ENCODE measurements around the gene NKX2-1. TPM values are rescaled to one million over a fixed set of nuclear protein-coding genes. Genes with fewer than 3 reads are reported as not detected.

Gene NKX2-1
- total RNA-seq, 1 donor from 2014 or later: not detected

DNA sequence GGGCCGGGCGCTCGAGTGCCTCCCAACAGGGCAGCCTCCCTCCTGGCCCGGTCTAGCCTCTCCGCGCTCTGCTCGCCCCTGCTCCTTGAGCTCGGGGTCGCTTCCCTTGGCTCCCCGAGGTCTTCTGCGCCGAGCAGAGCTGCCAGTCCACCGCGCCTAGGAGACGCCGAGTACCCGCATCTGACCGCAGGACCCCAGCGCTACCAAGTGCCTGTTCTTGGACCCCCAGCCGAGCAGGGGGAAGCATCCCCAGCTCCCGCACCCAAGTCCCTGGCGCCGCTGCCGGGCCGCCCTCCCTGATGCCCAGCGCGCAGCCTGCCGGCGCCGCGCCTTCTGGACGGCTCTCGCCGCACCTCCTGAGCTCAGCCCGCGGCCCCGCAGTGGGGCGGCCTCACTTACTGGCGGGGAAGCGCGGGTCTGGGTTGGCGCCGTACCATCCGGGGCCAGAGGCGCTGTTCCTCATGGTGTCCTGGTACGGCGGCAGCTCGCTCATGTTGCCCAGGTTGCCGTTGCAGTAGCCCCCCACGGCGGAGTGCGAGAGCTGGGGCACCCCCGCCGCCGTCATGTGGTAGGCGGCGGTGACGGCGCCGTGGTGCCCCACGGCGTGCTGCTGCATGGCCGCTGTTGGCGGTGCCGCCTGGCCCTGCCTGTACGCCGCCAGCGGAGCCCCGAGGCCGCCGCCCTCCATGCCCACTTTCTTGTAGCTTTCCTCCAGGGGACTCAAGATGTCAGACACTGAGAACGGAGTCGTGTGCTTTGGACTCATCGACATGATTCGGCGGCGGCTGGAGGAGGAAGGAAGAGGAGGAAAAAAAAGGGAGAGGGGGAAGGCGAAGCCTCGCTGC lies 1.2 kb downstream of the NKX2-1 start:
- intact Hi-C loops (cut with micrococcal nuclease): no loop called here

DNA sequence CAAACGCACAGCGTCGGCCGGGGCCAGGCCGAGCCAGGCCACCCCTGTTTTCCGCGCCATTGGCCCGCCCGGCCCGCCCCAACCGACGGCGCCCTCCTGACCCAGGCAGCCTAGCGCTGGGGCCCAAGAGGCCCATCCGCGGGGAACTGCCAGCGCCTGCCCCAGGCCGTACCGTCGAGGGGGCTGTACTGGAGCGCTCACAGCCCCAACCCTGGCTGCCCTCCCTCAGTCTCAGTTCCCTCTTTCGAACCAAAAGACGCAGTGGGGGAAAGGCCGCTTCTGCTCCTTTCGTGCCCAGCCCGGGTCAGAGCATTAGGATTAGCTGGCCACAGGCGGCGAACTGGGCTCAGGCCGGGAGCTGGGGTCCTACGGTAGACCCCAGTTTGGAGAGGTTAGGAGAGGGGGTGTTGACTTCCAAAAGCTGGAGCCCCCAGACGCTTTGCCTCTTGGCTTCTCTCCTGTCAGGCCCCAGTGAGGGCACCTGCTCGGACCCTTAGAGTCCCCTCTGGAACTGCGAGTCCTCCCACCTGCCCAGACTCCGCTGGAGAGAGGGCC lies 1.9 kb downstream of the NKX2-1 start:
- intact Hi-C loops (cut with micrococcal nuclease): no loop called here

GRCh38 chr14:36517242-36518030 lies 2.6 kb downstream of the NKX2-1 start:
- intact Hi-C loops (cut with micrococcal nuclease): no loop called here

- intact Hi-C loops (cut with micrococcal nuclease): no loop called here
These were observed 3.3 kb downstream of the NKX2-1 start for GRCh38 chr14:36516719-36517241.

- intact Hi-C loops (cut with micrococcal nuclease): no loop called here
These were observed 3.9 kb downstream of the NKX2-1 start for GRCh38 chr14:36515896-36516718.

DNA sequence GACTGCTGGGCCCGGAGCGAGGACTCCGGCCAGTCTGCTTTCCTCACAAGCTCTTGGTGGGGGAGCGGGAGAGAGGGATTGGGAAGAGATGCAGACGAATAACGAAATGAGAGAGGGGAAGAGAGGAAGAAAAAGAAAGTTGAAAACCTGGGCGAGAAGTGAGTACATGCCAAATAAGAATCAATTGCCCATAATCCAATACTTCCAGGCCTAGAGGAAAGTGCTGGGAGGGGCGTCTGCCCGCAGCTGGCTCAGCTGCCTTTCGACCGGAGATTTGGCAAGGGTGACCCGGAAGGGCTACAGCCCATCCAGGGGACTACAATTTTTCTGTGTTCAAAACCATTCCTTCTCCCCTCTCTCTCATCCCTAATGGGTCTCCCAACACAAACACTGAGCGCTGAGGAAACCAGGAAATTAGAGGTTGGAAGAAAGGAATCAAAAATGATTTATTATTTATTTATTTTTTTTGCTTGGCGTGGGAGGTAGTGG lies 4.9 kb downstream of the NKX2-1 start:
- intact Hi-C loops (cut with micrococcal nuclease): no loop called here

GRCh38 chr14:36514278-36515104 lies 5.5 kb downstream of the NKX2-1 start:
- intact Hi-C loops (cut with micrococcal nuclease): loop anchor here (5.0 kb wide), 2 partner anchors 73 to 1073 kb away; no protein-coding TSS in a partner anchor

GRCh38 chr14:36513451-36514277 lies 6.4 kb downstream of the NKX2-1 start:
- intact Hi-C loops (cut with micrococcal nuclease): loop anchor here (2.0 to 5.0 kb wide), 3 partner anchors 74 to 1074 kb away; no protein-coding TSS in a partner anchor

DNA sequence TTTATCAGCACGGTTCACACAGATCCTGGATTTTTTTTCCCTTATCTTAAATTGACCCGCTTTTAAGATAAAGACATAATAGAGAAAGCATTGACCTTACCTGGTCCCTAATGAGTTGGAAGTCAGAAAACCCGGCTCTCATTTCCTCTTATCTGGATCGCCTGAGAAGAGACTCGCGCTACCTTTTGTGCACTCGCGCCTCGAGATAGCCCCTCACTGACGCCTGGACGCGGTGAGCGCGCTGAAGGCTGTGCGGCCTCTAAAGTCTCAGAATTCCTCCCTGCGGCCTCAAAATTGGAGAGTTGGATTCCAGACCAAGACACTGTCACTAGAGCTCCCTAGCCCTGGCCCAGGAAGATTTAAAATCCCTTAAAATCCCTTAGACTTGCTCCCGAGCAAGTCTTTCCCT lies 7.0 kb downstream of the NKX2-1 start:
- intact Hi-C loops (cut with micrococcal nuclease): loop anchor here (2.0 to 5.0 kb wide), 3 partner anchors 74 to 1074 kb away; no protein-coding TSS in a partner anchor

- intact Hi-C loops (cut with micrococcal nuclease): loop anchor here (2.0 to 5.0 kb wide), 3 partner anchors 75 to 1075 kb away; no protein-coding TSS in a partner anchor
These were observed 7.4 kb downstream of the NKX2-1 start for GRCh38 chr14:36512585-36513003.

- intact Hi-C loops (cut with micrococcal nuclease): loop anchor here (2.0 to 5.0 kb wide), 3 partner anchors 75 to 1075 kb away; no protein-coding TSS in a partner anchor
These were observed 7.9 kb downstream of the NKX2-1 start for GRCh38 chr14:36511981-36512584.

DNA sequence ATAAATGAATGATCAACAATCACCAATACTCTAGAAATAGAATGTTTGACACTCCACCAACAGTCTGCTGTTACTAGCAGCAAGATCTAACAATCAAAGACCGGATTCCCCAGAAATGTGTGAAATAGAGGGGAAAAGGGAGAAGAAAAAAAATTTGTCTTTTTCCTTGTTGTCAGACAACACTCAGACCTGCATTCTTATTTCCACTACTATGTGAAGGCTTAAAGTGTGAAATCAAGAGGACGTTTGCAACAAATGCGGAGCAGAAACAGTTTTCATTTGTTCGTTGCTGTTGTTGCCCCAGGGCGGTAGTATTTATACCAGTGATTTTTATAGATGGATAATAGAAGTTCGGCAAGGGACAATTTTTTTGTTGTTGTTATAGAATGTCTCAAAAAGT lies 9.2 kb downstream of the NKX2-1 start:
- intact Hi-C loops (cut with micrococcal nuclease): loop anchor here (5.0 kb wide), 2 partner anchors 76 to 1076 kb away; no protein-coding TSS in a partner anchor

DNA sequence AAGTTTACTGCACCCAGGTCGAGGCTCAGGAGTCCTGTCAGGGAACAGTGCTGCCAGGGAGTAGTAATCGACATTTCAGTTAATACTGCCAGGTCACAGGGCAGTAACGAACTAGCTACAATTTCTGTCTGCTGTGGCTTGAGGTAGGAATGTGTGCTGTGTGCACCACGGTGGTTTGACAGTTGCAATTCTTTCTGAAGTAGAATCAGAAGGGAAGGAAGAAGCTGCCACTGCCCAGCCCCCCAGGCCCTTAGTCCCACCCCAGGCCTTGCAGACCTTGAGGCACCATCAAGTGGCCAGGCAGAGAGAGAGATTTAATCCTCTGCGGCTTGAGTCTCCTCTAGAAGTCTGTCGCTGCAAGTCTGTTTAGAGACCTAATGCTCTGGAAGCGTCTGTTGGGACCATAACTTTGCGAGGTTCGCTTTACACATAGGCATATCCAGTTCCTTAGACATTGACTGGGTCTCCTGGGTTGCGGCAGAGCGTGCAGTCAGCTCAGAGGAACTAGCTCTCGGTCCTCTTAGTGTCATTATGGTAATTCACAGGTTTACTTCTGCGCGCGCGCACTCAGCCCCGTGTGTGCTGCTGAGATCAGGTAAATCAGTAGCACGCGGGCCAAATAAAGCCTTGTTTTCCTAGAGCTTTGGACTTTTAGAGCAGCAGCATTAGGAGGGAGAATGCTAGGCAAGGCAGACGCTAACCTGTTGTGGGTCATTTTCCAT lies 9.8 kb downstream of the NKX2-1 start:
- intact Hi-C loops (cut with micrococcal nuclease): loop anchor here (5.0 kb wide), 2 partner anchors 77 to 1077 kb away; no protein-coding TSS in a partner anchor

DNA sequence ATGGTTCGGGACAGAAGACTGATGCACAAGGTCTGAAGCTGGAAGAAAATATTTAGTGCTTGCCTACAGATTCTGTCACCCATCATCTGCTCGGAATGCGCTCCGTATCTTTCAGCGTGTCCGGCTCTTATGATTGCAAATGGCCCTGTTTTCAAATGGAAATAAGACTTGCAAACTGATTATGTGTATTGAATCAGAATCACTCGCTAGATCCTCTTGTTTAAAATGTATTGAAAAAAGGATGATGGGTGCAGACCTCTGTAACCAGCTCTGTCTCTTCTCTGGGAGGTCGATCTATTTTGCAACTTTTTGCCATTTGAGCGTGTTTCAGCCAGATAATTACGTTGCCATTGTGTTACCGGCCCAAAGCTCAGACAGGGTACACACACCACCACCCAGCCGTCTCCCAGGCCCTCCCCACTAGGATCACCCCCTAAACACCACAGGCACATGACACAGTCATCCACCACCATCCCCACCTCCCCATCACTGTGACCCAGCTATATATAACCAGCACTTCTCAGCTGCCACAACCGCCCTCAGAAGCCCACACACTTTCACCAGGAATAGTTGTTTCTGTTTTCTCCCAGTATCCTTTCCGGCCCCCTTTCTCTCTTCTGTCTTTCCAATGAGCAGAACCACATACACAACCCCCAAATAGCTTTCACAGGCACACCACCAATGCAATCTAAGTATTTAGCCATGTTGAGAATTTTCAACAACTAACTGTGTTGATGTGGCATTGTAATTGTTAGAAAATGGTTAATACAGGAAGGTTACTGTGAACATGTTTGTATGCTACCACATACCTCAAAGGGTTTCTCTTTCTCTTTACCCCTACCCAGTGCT lies 10.7 kb downstream of the NKX2-1 start:
- intact Hi-C loops (cut with micrococcal nuclease): loop anchor here (5.0 kb wide), 1 partner anchor 1088 kb away; the partner anchor contains the start of genes FOXA1 and TTC6

DNA sequence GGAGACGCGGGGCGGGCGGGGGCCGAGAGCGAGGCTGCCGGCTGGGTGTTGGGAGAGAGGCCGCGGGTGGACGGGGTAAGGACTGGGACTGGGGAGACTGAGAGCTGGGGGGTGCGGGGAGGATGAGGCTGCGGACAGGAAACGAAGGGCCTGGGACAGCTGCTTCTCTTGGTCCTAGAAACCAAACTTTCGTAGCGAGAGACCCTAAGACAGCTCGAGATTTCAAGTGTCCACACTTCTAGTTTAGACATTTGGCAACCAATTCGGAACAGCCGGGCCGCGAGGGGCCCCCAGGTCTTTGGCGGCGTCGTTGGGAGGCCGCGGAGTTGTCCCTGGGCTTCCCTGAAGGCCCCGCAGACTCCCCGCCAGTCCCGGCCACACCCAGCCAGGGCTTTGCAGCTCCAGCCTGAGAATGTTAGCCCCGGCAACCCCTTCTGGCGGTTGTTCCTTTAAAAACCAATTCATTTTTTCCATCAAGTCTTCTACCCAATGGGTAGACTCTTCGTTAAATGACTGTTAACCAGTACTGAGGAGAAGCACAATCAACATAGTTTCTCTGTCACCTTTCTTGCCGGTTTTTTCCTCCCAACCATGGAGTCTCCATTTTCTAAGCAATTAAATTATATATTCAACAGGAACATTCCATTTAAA lies 11.5 kb downstream of the NKX2-1 start:
- intact Hi-C loops (cut with micrococcal nuclease): loop anchor here (5.0 kb wide), 1 partner anchor 1089 kb away; the partner anchor contains the start of genes FOXA1 and TTC6

All from T-helper 1 cell treated with Interleukin-12 subunit alpha and Interleukin-12 subunit beta and Interleukin-4 antibody, amounts not matched to agents 30 ng/mL and 1 ng/mL, for 36 hours (primary cell).